Endodermal cell (in vitro differentiated cells): ENCODE measurements around the gene TMEM101. TPM values are rescaled to one million over a fixed set of nuclear protein-coding genes. Genes with fewer than 3 reads are reported as not detected.
"Not testable (repeated sequence)": the region's sequence is repeated elsewhere in the genome, so short reads cannot be mapped to it uniquely, and the experiment has no call there.

Experiments
- DNase-seq: peaks from one replicate; pipeline ENCODE4 v3.0.0-alpha.2; 2017
- H3K27ac ChIP-seq: 2 replicates; pipeline ENCODE4 v1.5.1; 2013; ENCODE audit warnings: mild to moderate bottlenecking, low read depth, low read length, moderate library complexity
- H3K27me3 ChIP-seq: 2 replicates; pipeline ENCODE4 v1.6.1; 2013; ENCODE audit warnings: mild to moderate bottlenecking, low read length, moderate library complexity; ENCODE audit not compliant: insufficient read depth, control insufficient read depth, poor library complexity, severe bottlenecking
- H3K36me3 ChIP-seq: 2 replicates; pipeline ENCODE4 v1.7.0; 2013; ENCODE audit warnings: mild to moderate bottlenecking, low read length, moderate library complexity; ENCODE audit not compliant: control insufficient read depth, insufficient read depth
- H3K4me1 ChIP-seq: one replicate; pipeline ENCODE4 v1.7.0; 2013; ENCODE audit warnings: low read length; ENCODE audit not compliant: control insufficient read depth, insufficient read depth
- H3K4me3 ChIP-seq: 2 replicates; pipeline ENCODE4 v1.5.1; 2013; ENCODE audit warnings: mild to moderate bottlenecking, low read length, moderate library complexity
- H3K9ac ChIP-seq: 2 replicates; pipeline ENCODE4 v1.6.1; 2013; ENCODE audit warnings: mild to moderate bottlenecking, low read length, moderate library complexity; ENCODE audit not compliant: poor library complexity, severe bottlenecking; ENCODE audit errors: extremely low read depth
- H3K9me3 ChIP-seq: 2 replicates; pipeline ENCODE4 v1.6.1; 2013; ENCODE audit warnings: mild to moderate bottlenecking, low read length, moderate library complexity; ENCODE audit not compliant: control insufficient read depth
- H3K27ac Mint-ChIP-seq: 2 replicates; pipeline ENCODE4 v1.8.0; 2020; ENCODE audit warnings: mixed read lengths
- H3K27me3 Mint-ChIP-seq: 2 replicates; pipeline ENCODE4 v1.8.0; 2021; ENCODE audit warnings: mild to moderate bottlenecking, mixed read lengths; ENCODE audit not compliant: insufficient read depth
- H3K36me3 Mint-ChIP-seq: 2 replicates; pipeline ENCODE4 v1.8.0; 2020; ENCODE audit warnings: low read depth, mixed read lengths
- H3K4me1 Mint-ChIP-seq: 2 replicates; pipeline ENCODE4 v1.8.0; 2020; ENCODE audit warnings: mixed read lengths
- H3K4me3 Mint-ChIP-seq: 2 replicates; pipeline ENCODE4 v1.8.0; 2020; ENCODE audit warnings: mild to moderate bottlenecking, moderate library complexity, mixed read lengths
- H3K9me3 Mint-ChIP-seq: 2 replicates; pipeline ENCODE4 v1.8.0; 2020; ENCODE audit warnings: mild to moderate bottlenecking, mixed read lengths
- WGBS, 2 experiments: methylation state at CpG; one replicate each; pipeline versions ENCODE4 v1.1.5 to v1.1.7; 2013; ENCODE audit warnings: missing lambda C conversion rate in 2 of 2, mixed read lengths in 1 of 2; ENCODE audit not compliant: insufficient coverage in 1 of 2, insufficient read length in 1 of 2; 5-methylcytosine and 5-hydroxymethylcytosine counted together
- total RNA-seq, 2 donors: library from RNA; stranded (reverse); fragmentation: NEBNext Ultra II Directional in 1 of 2; extraction: Animal tissue kit (Norgen Biotek cat#: 25700) in 1 of 2; gene quantifications; 2 replicates in 1 of 2; 3 replicates in 1 of 2; pipeline ENCODE4 v1.2.1, GENCODE V29; 2021
- TF ChIP-seq, protein P1 (sequence below): fragments of 200-600 bp; sonication (generic); conservative IDR thresholded peaks from 2 replicates; pipeline ENCODE4 v1.5.0; 2021; ENCODE audit warnings: antibody characterized with exemption, mild to moderate bottlenecking

Gene TMEM101
- total RNA-seq, 2 donors from 2014 or later, result 27.2 to 27.7 TPM

DNA sequence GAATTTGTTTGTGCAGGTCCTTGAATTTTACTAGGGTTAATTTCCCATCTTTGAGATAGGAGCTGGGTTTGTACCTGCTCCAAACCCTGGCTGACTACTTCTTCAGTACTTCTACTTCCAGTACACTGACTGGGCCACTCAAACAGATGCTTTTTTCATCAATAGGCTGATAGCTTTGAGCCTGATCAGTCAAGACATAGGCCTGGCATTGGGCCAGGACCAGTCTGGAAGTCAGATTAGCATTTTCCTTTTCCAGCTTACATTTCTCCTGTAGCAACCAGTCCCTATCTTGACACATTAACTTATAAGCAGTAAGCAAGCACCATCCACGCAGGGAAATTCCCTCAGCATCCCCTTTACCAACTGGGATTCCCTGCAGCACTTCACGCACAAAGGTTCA lies 7.5 kb upstream of the TMEM101 start:
- no peak overlapping the region for H3K27ac ChIP-seq
- no peaks in the 10 kb centered on the region for H3K9me3 ChIP-seq
- no peaks in the 10 kb centered on the region for H3K4me1 ChIP-seq
- Mint-ChIP-seq H3K27me3 (no peaks in the 10 kb centered on the region), H3K4me3 (no peak overlapping the region), H3K36me3 (peaks cover 29% of the 10 kb centered on the region), H3K9me3 (no peaks in the 10 kb centered on the region), H3K4me1 (no peaks in the 10 kb centered on the region), H3K27ac (peak overlapping the region; percentile 11)
- no peak overlapping the region for H3K9ac ChIP-seq
- WGBS, 2 experiments, result 98 to 100% methylated on average over 2 of the region's 2 CpGs
- H3K27me3 ChIP-seq, result no peaks in the 10 kb centered on the region
- TF ChIP-seq, protein P1, sequence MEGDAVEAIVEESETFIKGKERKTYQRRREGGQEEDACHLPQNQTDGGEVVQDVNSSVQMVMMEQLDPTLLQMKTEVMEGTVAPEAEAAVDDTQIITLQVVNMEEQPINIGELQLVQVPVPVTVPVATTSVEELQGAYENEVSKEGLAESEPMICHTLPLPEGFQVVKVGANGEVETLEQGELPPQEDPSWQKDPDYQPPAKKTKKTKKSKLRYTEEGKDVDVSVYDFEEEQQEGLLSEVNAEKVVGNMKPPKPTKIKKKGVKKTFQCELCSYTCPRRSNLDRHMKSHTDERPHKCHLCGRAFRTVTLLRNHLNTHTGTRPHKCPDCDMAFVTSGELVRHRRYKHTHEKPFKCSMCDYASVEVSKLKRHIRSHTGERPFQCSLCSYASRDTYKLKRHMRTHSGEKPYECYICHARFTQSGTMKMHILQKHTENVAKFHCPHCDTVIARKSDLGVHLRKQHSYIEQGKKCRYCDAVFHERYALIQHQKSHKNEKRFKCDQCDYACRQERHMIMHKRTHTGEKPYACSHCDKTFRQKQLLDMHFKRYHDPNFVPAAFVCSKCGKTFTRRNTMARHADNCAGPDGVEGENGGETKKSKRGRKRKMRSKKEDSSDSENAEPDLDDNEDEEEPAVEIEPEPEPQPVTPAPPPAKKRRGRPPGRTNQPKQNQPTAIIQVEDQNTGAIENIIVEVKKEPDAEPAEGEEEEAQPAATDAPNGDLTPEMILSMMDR, result no peak
- peaks cover 25% of the 10 kb centered on the region for H3K36me3 ChIP-seq
- no peak for DNase-seq
- no peak overlapping the region for H3K4me3 ChIP-seq

DNA sequence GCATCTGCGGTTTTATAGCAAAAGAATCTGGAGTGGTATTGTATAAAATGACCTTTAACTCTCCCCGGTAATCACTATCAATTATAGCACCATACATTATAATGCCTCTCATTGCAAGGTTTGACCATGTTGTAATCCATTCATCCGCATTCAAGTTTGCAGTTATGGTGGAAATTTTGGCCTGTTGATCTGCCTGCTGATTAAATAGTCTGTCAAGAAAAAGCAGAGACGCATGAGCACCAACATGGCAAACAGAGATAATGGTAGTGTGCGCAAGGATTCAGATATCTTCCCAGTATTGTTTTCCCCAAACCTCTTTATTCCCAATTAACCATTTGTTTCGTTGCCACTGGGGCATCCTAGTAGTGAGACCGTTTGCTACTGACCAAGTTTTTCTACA lies 6.5 kb upstream of the TMEM101 start:
- H3K9ac ChIP-seq, H3K27me3 Mint-ChIP-seq, H3K9me3 ChIP-seq, H3K9me3 Mint-ChIP-seq, DNase-seq, H3K4me3 ChIP-seq, H3K4me3 Mint-ChIP-seq, H3K27ac ChIP-seq, H3K4me1 ChIP-seq, H3K27me3 ChIP-seq, H3K4me1 Mint-ChIP-seq, H3K27ac Mint-ChIP-seq: not testable (repeated sequence)
- peaks cover 25% of the 10 kb centered on the region for H3K36me3 ChIP-seq
- H3K36me3 Mint-ChIP-seq, result peaks cover 24% of the 10 kb centered on the region
- 89 to 90% methylated on average over 5 to 7 of the region's 7 CpGs for WGBS, 2 experiments

DNA sequence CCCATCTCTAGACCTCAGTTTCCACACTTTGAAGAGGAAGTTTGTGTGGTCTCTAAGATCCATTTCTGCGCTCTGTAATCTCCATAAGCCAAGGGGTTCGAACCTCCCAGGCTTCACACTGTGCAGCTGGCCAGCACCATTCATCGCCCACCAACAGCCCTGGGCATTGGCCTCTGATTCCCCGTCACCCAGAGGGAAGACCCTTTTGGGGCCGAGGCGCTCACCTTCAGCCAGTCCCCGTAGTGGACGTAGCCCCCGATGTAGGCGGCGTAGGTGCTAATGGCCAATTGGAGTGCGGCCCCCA lies 678 bp downstream of the TMEM101 start:
- peaks cover 15% of the 10 kb centered on the region for H3K36me3 Mint-ChIP-seq
- H3K27me3 Mint-ChIP-seq, result no peaks in the 10 kb centered on the region
- H3K27ac Mint-ChIP-seq, result peak overlapping the region; percentile 99

DNA sequence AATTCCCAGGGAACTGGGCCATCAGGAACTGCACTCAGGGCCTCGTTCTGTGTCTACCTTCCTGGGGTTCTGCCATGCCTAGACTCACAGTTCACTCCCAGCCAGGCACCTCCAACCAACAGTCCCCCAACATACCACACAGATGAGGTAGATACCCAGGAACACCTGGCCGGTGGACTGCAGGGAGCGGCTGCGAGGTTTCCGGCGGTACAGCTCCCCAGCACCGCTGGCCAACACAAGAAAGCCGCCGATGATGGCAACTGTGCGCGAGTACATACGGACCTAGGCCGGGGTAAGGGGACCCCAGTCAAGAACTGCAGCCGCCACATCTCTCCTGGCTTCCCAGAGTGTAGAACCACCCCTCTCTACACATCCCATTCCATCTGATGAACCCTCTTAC lies 1.9 kb downstream of the TMEM101 start:
- 94 to 100% methylated on average over 11 to 14 of the region's 14 CpGs for WGBS, 2 experiments
- peaks cover 9% of the 10 kb centered on the region for H3K4me1 Mint-ChIP-seq
- no peak overlapping the region for H3K4me3 ChIP-seq
- H3K36me3 Mint-ChIP-seq, result peaks cover 15% of the 10 kb centered on the region
- no peaks in the 10 kb centered on the region for H3K9me3 ChIP-seq
- no peak overlapping the region for H3K4me3 Mint-ChIP-seq
- H3K27ac Mint-ChIP-seq, result no peak overlapping the region
- DNase-seq, result no peak
- no peaks in the 10 kb centered on the region for H3K27me3 ChIP-seq
- no peak overlapping the region for H3K9ac ChIP-seq
- no peak overlapping the region for H3K27ac ChIP-seq
- TF ChIP-seq, protein P1, result no peak
- peaks cover 9% of the 10 kb centered on the region for H3K4me1 ChIP-seq
- H3K9me3 Mint-ChIP-seq, result no peaks in the 10 kb centered on the region
- H3K36me3 ChIP-seq, result peaks cover 11% of the 10 kb centered on the region
- no peaks in the 10 kb centered on the region for H3K27me3 Mint-ChIP-seq

More for the DNA sequence above, 678 bp downstream of the TMEM101 start:
- H3K27ac ChIP-seq, result no peak overlapping the region
- Mint-ChIP-seq H3K4me3 (peak overlapping the region; percentile 98), H3K4me1 (peaks cover 3% of the 10 kb centered on the region), H3K9me3 (no peaks in the 10 kb centered on the region)
- peaks cover 9% of the 10 kb centered on the region for H3K36me3 ChIP-seq
- TF ChIP-seq, protein P1, result no peak
- WGBS, 2 experiments, result 12 to 14% methylated on average over 10 to 12 of the region's 12 CpGs
- DNase-seq, result no peak
- H3K9me3 ChIP-seq, result no peaks in the 10 kb centered on the region
- no peaks in the 10 kb centered on the region for H3K27me3 ChIP-seq
- peaks cover 4% of the 10 kb centered on the region for H3K4me1 ChIP-seq
- H3K9ac ChIP-seq, result peak overlapping the region; percentile 85
- H3K4me3 ChIP-seq, result peak overlapping the region; percentile 98
